Measurements from ENCODE around the gene CNOT11.

CNOT11 gene

DNA sequence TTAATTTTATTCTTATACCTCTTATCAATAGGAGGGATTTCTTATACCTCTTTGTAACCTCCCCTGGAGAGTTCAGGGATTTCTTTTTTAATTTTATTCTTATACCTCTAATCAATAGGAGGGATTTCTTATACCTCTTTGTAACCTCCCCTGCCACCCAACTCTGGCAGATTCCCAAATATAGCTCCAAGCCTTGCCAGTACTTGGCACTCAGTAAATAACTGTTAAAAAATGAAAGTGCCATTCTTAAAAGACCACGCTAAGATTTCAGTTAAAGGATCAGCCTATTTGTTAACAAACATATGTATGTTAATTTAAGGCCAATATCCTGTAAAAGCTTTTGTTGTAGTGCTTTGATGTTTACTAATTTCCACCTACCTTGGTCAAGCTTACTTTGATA, 51.0 kb downstream of the CNOT11 start:
- no peak for DNase-seq
- Mint-ChIP-seq H3K27ac (no peak overlapping the region), H3K4me3 (no peak overlapping the region), H3K9me3 (no peaks in the 10 kb centered on the region), H3K36me3 (ENCODE audit: low read depth) (peaks cover 44% of the 10 kb centered on the region), H3K27me3 (ENCODE audit: low read depth, poor library complexity) (no peaks in the 10 kb centered on the region), H3K4me1 (peaks cover 41% of the 10 kb centered on the region)
- TF ChIP-seq, protein P1, sequence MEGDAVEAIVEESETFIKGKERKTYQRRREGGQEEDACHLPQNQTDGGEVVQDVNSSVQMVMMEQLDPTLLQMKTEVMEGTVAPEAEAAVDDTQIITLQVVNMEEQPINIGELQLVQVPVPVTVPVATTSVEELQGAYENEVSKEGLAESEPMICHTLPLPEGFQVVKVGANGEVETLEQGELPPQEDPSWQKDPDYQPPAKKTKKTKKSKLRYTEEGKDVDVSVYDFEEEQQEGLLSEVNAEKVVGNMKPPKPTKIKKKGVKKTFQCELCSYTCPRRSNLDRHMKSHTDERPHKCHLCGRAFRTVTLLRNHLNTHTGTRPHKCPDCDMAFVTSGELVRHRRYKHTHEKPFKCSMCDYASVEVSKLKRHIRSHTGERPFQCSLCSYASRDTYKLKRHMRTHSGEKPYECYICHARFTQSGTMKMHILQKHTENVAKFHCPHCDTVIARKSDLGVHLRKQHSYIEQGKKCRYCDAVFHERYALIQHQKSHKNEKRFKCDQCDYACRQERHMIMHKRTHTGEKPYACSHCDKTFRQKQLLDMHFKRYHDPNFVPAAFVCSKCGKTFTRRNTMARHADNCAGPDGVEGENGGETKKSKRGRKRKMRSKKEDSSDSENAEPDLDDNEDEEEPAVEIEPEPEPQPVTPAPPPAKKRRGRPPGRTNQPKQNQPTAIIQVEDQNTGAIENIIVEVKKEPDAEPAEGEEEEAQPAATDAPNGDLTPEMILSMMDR (IDR thresholded peaks at IDR 0.05), result no peak

DNA sequence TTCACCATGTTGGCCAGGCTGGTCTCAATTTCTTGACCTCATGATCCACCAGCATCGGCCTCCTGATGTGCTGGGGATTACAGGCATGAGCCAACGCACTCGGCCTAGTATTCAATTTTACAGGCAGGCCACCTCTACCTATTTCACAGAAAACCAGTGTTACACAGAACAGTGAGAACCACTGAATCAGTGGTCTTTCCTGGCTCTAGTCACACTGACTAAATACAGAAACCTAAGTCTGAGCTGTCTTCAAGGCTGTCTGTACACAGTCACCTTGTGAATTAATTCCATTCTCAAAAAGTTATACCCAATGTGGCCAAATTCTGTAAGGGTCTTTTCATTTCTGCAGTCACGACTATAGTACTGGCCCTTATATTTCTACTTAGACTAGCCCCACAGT, 52.3 kb downstream of the CNOT11 start:
- Mint-ChIP-seq H3K9me3 (peaks cover 1% of the 10 kb centered on the region), H3K36me3 (ENCODE audit: low read depth) (peaks cover 44% of the 10 kb centered on the region), H3K27ac (no peak overlapping the region), H3K27me3 (ENCODE audit: low read depth, poor library complexity) (peaks cover under 1% of the 10 kb centered on the region), H3K4me1 (peaks cover 33% of the 10 kb centered on the region), H3K4me3 (no peak overlapping the region)
- TF ChIP-seq, protein P1 (IDR thresholded peaks at IDR 0.05), result no peak
- DNase-seq, result no peak

DNA sequence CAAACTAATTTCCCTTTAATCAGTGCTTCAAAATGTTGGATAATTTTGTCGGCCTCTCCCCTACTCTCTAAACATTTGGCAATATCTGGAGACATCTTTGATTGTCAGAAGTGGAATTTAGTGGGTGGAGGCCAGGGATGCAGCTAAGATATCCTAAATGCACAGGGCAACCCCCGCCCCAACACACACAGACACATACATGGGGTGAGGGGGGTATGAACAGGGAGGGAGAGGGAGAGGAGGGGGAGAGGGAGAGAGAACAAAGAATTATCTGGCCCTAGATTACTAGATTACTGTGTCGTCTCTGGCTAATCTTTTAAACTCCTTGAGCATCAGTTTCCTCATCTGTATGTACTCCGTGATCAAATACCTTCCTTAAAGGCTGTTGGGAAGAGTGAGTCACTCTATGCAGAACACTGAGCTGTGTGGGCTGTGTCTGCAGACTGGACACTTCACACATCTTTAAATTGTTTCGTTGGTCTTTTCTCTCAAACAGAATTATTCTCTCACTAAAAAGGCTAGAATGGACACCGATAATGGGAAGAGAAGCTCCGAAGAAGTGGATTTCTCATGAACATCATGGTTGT, 52.9 kb downstream of the CNOT11 start:
- Mint-ChIP-seq H3K27ac (no peak overlapping the region), H3K36me3 (ENCODE audit: low read depth) (peaks cover 44% of the 10 kb centered on the region), H3K4me3 (peak overlapping the region; percentile 89), H3K4me1 (peaks cover 36% of the 10 kb centered on the region), H3K27me3 (ENCODE audit: low read depth, poor library complexity) (peaks cover 5% of the 10 kb centered on the region), H3K9me3 (peaks cover 3% of the 10 kb centered on the region)
- TF ChIP-seq, protein P1 (IDR thresholded peaks at IDR 0.05), result no peak
- no peak for DNase-seq

DNA sequence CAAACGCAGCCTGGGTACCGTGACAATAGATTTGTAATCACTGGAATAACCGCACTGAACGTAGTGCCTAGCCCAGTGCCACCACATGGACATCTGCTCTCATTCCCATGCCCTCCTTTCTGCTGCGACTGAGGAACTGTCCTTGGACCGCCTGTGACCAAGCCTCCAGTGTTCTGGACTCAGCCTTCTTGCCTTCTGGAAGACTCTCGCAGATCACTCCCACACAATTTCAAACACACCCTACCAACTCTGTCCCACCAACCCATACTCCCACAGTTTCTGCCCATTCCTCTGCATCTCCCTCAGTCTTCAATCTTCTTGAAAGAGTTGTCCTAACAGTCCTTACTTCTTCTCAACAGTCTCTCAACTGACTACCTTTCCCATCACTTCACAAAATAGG, 53.7 kb downstream of the CNOT11 start:
- Mint-ChIP-seq H3K4me3 (peak overlapping the region; percentile 89), H3K27me3 (ENCODE audit: low read depth, poor library complexity) (peaks cover 5% of the 10 kb centered on the region), H3K36me3 (ENCODE audit: low read depth) (peaks cover 44% of the 10 kb centered on the region), H3K9me3 (peaks cover 3% of the 10 kb centered on the region), H3K27ac (no peak overlapping the region), H3K4me1 (peaks cover 42% of the 10 kb centered on the region)
- TF ChIP-seq, protein P1 (IDR thresholded peaks at IDR 0.05), result no peak
- DNase-seq, result no peak

DNA sequence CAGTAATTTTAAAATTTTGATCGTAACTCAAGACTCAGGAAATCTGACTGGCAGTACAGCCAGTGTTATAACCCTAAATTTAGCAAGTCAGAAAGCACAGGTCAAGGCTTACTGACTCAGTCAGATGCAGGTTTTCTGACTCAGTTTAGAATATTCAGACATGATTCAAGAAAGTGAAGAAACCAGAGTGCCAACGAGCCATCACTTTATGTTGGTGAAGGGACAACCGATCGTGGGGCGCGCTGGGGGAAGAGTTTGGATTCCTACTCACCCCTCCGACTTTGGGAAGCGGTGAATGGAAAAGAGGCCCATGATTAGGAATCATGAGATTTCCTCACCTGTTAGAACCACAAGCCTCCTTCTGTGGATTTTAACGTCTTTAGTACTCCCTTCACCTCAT, 54.8 kb downstream of the CNOT11 start:
- peaks cover 33% of the 10 kb centered on the region for H3K36me3 Mint-ChIP-seq (ENCODE audit: low read depth)
- TF ChIP-seq, protein P1 (IDR thresholded peaks at IDR 0.05), result no peak
- no peak for DNase-seq
- peak overlapping the region; percentile 32 for H3K27ac Mint-ChIP-seq
- H3K4me3 Mint-ChIP-seq, result peak overlapping the region; percentile 89
- H3K27me3 Mint-ChIP-seq (ENCODE audit: low read depth, poor library complexity), result peaks cover 5% of the 10 kb centered on the region
- peaks cover 3% of the 10 kb centered on the region for H3K9me3 Mint-ChIP-seq
- peaks cover 42% of the 10 kb centered on the region for H3K4me1 Mint-ChIP-seq

DNA sequence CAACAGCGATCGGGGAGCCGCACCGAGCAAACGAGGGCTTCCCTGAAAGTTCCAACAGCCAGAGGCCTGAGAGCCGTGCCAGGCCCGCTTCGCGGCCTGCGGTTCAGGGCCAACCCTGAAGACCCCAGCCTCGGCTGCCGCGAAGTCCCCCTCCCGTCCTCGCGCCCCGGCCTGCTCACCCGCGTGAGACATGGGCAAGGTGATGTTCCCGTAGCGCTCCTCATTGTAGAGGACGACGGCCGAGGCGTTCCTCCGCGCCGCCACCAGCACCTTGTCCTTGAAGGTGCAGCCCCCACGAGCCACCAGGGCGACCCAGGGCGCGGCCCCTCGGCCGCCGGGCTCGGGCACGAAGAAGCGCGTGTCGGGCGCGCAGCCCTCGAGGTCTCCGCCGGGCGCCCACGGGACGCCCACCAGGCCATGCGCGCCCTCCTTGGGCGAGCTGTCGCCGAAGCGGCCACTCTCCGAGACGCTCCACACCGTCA, 55.3 kb downstream of the CNOT11 start:
- TF ChIP-seq, protein P1 (IDR thresholded peaks at IDR 0.05), result no peak
- peaks cover 5% of the 10 kb centered on the region for H3K27me3 Mint-ChIP-seq (ENCODE audit: low read depth, poor library complexity)
- H3K36me3 Mint-ChIP-seq (ENCODE audit: low read depth), result peaks cover 28% of the 10 kb centered on the region
- peaks cover 42% of the 10 kb centered on the region for H3K4me1 Mint-ChIP-seq
- peak; percentile 35 for DNase-seq
- peak overlapping the region; percentile 89 for H3K4me3 Mint-ChIP-seq
- H3K27ac Mint-ChIP-seq, result no peak overlapping the region
- peaks cover 3% of the 10 kb centered on the region for H3K9me3 Mint-ChIP-seq

All from nephron progenitor cell (in vitro differentiated cells).